ENCODE data around the gene GCFC2.
A peak's percentile ranks its signal among the peaks of the same experiment; 100 is the strongest.
"Not testable (repeated sequence)": the region's sequence is repeated elsewhere in the genome, so short reads cannot be mapped to it uniquely, and the experiment has no call there.

GCFC2 gene

DNA sequence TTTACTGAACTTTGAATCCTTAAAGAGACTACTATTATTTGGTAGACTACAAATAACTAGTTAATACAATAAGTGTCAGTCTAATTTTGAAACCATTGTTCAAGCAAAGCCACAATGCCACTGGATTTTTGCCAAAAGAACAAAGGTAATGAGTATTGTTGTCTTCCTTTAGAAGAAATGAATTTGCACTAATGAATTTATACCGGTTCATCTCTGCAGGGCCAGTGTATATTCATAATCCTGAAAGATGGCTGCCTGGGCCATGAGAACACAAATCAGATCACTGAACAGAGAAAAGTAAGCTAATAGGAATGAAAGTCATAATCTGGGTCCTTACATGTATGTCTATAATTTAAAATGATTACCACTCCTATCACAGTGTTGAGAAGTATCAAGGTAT lies 31.2 kb downstream of the GCFC2 start:
- DNase-seq (ENCODE audit: low read depth), result no peak

GRCh38 chr2:75676464-75676863 lies 34.3 kb downstream of the GCFC2 start:
- no peak for DNase-seq (ENCODE audit: low read depth)

DNA sequence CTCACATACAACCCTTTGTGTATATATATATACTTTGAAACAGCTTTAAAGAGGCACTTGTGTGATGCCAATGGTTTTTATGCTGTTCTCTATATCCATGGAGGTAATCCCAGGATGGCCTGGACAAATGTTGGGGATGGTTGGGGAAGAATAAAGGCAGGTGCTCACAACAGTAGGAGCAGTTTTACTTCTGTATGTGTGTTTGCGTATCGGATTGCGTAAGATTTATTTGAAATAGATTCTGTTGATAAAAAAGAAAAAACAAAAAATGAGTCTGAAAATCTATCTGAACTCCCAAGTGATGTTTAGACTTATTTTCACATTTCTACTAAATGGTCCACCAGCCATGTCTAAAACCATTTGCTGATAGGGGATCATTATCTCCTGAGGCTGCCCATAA lies 34.8 kb downstream of the GCFC2 start:
- no peak for DNase-seq (ENCODE audit: low read depth)

- not testable (repeated sequence) for DNase-seq (ENCODE audit: low read depth)
Observed at GRCh38 chr2:75675423-75675822, 35.3 kb downstream of the GCFC2 start.

- no peak for DNase-seq (ENCODE audit: low read depth)
Observed at GRCh38 chr2:75667884-75668283, 42.8 kb downstream of the GCFC2 start.

- no peak for DNase-seq (ENCODE audit: low read depth)
Observed at GRCh38 chr2:75666911-75667310, 43.8 kb downstream of the GCFC2 start.

GRCh38 chr2:75657798-75658197 lies 52.9 kb downstream of the GCFC2 start:
- no peak for DNase-seq (ENCODE audit: low read depth)

DNA sequence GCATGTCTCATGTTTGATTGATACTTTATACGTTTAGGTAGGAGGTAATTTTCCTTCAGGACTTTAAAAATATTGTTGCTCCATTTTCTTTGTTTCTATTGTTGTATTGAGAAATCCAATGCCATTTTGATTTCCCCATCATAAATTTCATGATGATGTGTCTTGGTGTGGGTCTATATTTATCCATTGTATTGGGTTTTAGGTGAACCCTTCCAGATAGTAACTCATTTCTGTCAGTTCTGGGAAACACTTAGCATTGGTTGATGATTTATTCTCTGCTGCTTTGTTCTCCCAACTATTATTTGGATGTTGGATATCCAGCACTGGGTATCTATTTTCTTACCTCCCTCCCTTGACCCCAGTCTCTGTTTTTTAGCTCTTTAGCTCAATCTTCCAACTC lies 54.2 kb downstream of the GCFC2 start:
- no peak for DNase-seq (ENCODE audit: low read depth)

DNA sequence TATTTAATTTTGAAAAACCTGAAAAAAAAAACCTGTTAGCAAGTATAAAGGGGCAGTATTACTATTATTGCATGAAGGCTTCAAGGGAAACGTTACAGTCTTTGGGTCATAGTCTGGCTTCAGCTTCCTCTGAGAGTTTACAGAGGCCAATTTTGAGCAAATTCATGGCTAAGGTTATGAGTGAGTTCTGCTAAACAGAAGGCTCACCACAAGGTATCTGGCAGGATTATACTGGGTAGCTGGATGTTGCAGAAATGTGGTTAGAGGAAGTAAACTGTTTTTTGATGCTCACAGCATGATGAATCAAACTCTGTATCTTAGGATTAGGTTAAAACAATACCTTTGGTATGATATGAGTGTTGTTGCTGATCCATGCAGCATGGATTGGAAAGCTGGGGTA lies 54.9 kb downstream of the GCFC2 start:
- DNase-seq (ENCODE audit: low read depth), result no peak

DNA sequence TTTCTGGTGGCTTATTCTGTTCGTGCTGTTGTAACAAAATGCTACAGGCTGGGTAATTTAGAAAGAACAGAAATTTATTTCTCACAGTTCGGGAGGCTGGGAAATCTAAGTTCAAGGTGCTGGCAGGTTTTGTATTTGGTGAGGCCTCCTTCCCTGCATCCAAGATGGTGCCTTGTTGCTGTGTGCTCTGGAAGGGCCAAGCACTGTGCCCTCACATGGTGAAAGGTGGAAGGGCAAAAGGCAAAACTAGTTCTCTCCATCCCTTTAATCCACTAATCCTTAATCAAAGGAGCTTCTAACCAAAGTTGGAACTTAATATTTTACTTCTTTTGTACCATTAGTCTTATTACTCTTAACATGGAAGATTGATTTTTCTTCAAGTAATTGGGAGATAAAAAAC lies 56.7 kb downstream of the GCFC2 start:
- DNase-seq (ENCODE audit: low read depth), result no peak

- DNase-seq (ENCODE audit: low read depth), result no peak
Observed at GRCh38 chr2:75647771-75648170, 62.9 kb downstream of the GCFC2 start.

GRCh38 chr2:75646583-75647425 lies 63.9 kb downstream of the GCFC2 start, which contains the start of gene MRPL19:
MRPL19 (plus strand) TSS chr2:75646783; CDS start chr2:75646808, 25 bp downstream.
- DNase-seq (ENCODE audit: low read depth), result peak; percentile 80

DNA sequence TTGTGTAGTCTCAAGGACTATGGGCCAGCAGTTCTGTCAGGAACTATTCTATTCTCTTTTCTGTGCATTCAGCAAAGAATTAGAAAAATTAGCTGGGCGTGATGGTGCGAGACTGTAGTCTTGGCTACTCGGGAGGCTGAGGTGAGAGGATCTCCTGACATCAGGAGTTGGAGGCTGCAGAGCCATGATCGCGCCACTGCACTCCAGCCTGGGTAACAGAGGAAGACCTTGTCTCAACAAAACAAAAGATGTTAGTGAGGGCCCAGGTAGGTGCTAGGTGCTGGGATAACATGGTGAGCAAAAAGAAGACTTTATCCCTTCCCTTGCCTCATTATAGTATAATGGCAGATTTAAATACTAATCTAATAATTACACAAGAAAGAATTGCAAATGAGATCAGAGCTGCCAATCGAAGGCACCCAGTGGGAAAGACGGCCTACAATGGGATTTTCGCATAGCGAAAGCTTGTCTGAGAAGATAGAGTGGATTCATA lies 64.6 kb downstream of the GCFC2 start:
- DNase-seq (ENCODE audit: low read depth), result no peak

DNA sequence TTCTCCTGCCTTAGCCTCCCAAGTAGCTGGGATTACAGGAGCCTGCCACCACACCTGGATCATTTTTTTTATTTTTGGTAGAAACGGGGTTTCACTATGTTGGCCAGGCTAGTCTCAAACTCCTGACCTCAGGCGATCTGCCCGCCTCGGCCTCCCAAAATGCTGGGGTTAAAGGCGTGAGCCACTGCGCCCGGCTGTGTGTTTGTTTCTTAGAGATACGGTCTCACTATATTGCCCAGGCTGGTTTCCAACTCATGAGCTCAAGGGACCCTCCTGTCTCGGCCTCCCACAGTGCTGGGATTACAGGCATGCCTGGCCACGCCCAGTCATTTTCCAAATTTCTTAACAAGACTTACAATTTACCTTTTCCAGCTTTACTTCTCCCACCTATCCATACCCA lies 65.1 kb downstream of the GCFC2 start:
- no peak for DNase-seq (ENCODE audit: low read depth)

GRCh38 chr2:75643980-75644379 lies 66.7 kb downstream of the GCFC2 start:
- DNase-seq (ENCODE audit: low read depth), result no peak

- DNase-seq (ENCODE audit: low read depth), result no peak
Observed at GRCh38 chr2:75641587-75641986, 69.1 kb downstream of the GCFC2 start.

- peak; percentile 50 for DNase-seq (ENCODE audit: low read depth)
Observed at GRCh38 chr2:75640621-75641121, 70.0 kb downstream of the GCFC2 start.

- no peak for DNase-seq (ENCODE audit: low read depth)
Observed at GRCh38 chr2:75637568-75637967, 73.1 kb downstream of the GCFC2 start.

DNA sequence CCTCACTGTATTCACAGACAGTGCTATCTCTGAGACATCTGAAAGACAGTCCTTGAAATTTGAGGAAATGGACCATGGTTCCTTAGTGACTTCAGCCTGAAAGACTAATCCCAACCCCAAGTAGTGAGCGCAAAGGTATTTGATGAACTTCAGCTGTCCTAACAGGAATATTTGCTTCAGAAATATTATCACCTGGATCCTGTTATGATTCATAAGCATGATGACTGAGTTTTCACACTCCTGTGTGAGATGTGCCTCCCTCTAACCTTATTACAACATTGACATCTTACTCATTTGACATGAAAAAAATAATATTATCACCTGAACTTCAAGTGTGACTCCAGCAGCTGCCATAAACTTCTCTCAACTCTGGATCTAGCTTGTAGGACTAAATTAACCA lies 75.8 kb downstream of the GCFC2 start:
- no peak for DNase-seq (ENCODE audit: low read depth)

- DNase-seq (ENCODE audit: low read depth), result no peak
Observed at GRCh38 chr2:75633620-75634019, 77.1 kb downstream of the GCFC2 start.

DNA sequence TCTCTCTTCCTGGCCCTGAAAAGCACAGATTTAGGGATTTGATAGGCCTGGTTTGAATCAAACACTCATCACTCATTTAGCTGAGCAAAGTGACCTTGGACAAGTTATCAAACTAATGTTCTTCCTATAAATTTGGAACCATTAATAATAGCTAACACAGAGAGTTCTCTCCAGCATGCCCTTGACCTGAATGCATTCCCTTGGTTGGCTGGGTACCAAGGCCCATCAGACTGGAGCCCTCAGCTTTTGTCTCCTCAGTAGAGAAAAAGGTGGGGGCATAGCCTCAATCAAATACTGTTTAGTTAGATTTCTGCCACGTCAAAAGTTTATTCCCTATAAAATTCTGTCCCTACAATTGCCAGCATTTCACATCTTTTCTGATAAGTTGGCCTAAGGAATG lies 77.9 kb downstream of the GCFC2 start:
- no peak for DNase-seq (ENCODE audit: low read depth)

- DNase-seq (ENCODE audit: low read depth), result peak; percentile 47
Observed at GRCh38 chr2:75632091-75632701, 78.5 kb downstream of the GCFC2 start.

DNA sequence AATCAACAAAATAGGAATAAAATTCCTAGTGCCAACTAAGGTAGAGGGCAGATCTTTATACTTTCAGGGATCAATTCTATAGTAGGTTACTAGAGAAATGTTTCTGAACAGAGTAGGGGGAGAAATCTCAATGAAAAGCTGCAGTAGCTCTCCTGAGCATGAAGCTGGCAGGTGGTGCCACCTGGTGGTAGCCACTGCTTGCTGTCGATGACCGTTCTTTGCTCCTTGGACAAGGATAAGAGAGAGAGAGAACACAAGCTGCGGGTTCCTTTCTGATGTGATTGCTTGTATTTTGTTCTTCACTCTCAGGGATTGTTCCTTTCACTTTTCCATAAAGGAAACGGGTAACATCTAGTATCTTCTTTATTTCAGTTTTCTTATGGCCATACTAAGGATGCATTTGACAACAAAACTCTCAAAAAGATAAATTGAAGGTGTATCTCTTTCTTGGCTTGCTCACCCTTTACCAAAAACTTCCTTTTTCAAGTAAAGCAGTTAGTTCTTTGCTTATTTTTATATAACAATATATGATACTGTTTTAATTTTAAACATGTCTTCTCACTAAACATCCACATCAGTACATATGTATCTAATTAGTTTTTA lies 82.7 kb downstream of the GCFC2 start:
- no peak for DNase-seq (ENCODE audit: low read depth)
